GM18868 (cell line): ENCODE data around the gene FAM13B.
"Not testable (repeated sequence)": the region's sequence is repeated elsewhere in the genome, so short reads cannot be mapped to it uniquely, and the experiment has no call there.

Experiments used
- ATAC-seq: cut with Tn5 transposase; IDR thresholded peaks from one replicate; pipeline ENCODE4 v1.9.1; 2021; ENCODE audit warnings: mild to moderate bottlenecking, moderate library complexity; ENCODE audit not compliant: unreplicated experiment

The FAM13B gene

GRCh38 chr5:137994556-137994955 lies 38.3 kb downstream of the FAM13B start:
- ATAC-seq: no peak

- ATAC-seq: no peak
These were observed 43.5 kb downstream of the FAM13B start for GRCh38 chr5:137989419-137989818.

GRCh38 chr5:137975208-137975607 lies 57.7 kb downstream of the FAM13B start:
- ATAC-seq: no peak

- ATAC-seq: not testable (repeated sequence)
These were observed 62.5 kb downstream of the FAM13B start for GRCh38 chr5:137970384-137970783.

- no peak for ATAC-seq
These were observed 72.1 kb downstream of the FAM13B start for GRCh38 chr5:137960819-137961218.

GRCh38 chr5:137960141-137960540 lies 72.7 kb downstream of the FAM13B start:
- no peak for ATAC-seq

- ATAC-seq: no peak
These were observed 73.4 kb downstream of the FAM13B start for GRCh38 chr5:137959488-137959887.

- no peak for ATAC-seq
These were observed 74.9 kb downstream of the FAM13B start for GRCh38 chr5:137957948-137958347.

- ATAC-seq: no peak
These were observed 78.6 kb downstream of the FAM13B start for GRCh38 chr5:137954131-137954879.

- no peak for ATAC-seq
These were observed 87.1 kb downstream of the FAM13B start for GRCh38 chr5:137945825-137946224.

- ATAC-seq: not testable (repeated sequence)
These were observed 88.6 kb downstream of the FAM13B start for GRCh38 chr5:137944280-137944679.

GRCh38 chr5:137939331-137939730 lies 93.5 kb downstream of the FAM13B start:
- ATAC-seq: no peak

- ATAC-seq: no peak
These were observed 94.1 kb downstream of the FAM13B start for GRCh38 chr5:137938751-137939143.

GRCh38 chr5:137937994-137938750 lies 94.7 kb downstream of the FAM13B start:
- ATAC-seq: no peak

GRCh38 chr5:137935694-137936093 lies 97.2 kb downstream of the FAM13B start:
- ATAC-seq: peak; percentile 13

GRCh38 chr5:137935190-137935589 lies 97.7 kb downstream of the FAM13B start:
- ATAC-seq: peak; percentile 70

- no peak for ATAC-seq
These were observed 99.4 kb downstream of the FAM13B start for GRCh38 chr5:137933491-137933911.

GRCh38 chr5:137932800-137933199 lies 100.1 kb downstream of the FAM13B start:
- no peak for ATAC-seq

GRCh38 chr5:137923856-137924255 lies 109.0 kb downstream of the FAM13B start:
- no peak for ATAC-seq

GRCh38 chr5:137921931-137922330 lies 110.9 kb downstream of the FAM13B start:
- ATAC-seq: no peak

GRCh38 chr5:137916923-137917322 lies 116.0 kb downstream of the FAM13B start:
- ATAC-seq: no peak

- no peak for ATAC-seq
These were observed 118.1 kb downstream of the FAM13B start for GRCh38 chr5:137914758-137915157.
